HG03457 (cell line): Measurements from ENCODE around the gene IGSF3.

Source experiments
- ATAC-seq: cut with Tn5 transposase; IDR thresholded peaks from one replicate; pipeline ENCODE4 v1.9.1; 2021; ENCODE audit warnings: moderate number of reproducible peaks; ENCODE audit not compliant: unreplicated experiment

The IGSF3 gene

DNA sequence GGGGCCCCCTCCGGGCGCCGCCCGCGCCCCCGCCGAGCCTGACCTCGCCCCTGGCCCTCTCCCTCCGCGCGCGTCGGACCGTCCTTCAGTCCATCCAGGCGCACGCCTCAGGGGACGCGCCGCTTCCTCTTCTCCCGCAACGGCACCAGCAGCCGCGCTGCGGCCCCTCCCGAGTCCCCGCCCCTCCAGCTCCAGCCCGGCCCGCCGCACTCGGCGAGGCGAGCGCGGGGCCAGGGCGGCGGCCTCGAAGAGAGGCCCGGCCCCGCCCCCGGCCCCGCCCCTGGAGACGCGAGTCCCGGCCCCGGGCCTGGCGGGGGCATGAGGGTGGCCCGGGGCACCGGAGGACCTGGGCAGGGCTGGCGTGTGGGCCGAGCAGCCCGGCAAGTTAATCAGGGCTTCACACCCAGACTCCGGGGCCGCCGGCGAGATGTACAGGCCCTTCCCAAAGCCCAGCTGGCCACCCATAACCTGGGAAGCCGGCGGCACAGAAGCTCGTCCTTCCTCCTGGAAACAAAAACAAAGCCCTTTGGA is at the start of gene IGSF3:
Gene IGSF3 (minus strand): TSS at position 159 of the 531 bp plus-strand sequence. CDS start 1,407 bp downstream, outside the sequence.
- ATAC-seq = no peak

DNA sequence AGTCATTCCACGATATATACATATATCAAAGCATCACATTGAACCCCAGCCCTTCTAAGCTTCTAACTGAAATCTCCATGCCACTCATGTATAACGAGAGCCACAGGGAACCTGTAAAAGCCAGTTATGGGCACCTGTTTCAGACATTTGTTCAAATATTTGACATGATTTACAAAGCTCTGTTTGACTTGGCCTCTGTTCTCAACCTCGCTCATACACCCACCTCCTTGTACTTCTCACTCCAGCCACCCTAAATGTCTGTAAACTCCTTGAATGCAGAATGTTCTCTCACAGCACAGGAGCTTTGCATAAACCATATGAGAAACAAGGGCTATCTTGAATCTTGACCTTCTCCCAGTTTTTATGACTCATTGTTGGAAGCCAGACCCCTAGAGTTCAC is 49.8 kb upstream of the IGSF3 start:
- no peak for ATAC-seq

DNA sequence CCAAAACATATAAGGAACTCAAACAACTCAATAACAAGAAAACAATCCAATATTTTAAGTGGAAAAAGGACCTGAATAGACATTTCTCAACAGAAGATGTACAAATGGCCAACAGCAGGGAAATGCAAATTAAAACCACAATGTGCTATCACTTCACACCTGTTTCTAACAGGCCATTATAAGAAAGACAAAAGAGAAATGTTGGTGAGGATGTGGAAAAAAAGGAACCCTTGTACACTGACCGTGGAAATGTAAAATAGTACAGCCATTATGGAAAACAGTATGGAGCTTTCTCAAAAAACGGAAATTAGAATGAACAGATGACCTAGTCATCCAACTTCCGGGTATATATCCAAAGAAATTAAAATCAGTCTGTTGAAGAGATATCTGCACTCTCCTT is 48.9 kb upstream of the IGSF3 start:
- ATAC-seq = no peak

DNA sequence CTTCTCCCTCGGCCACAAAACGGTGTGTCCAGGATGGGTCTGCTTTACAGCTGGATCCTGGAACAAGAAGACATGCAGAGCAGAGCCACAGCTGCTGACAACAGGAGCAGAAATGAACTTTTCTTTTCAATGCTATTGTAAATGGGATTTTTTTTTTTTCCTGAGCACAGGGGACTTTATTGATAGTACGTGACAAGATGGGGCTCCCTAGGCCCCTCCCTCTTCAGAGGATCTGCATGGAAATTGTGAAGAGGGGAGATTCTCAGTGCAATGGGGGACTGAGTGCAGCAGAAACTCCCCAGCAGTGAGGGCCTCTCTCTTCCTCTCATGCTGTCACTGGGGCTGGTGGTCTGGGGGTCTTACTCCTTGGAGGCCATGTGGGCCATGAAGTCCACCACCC is 45.9 kb upstream of the IGSF3 start:
- ATAC-seq = no peak

DNA sequence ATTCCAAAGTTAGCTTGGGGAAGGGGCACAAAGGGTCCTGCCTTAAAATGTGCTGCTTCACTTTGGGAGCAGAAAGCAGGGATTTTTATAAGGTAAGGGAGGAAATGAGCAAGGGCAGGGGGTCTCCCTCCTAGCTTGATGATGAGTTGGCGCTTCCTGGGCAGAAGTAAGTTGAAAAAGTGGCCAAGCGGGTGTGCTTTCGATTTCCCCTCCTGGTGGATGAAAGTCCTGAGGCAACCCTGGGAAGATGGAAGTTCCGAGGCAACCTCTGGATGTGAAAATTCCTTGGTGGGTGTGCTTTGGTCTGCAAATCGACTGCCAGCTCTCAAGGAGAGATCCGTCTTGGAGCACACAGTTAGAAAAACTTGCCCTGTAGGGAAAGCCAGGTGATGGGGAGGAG is 45.0 kb upstream of the IGSF3 start:
- ATAC-seq = no peak

DNA sequence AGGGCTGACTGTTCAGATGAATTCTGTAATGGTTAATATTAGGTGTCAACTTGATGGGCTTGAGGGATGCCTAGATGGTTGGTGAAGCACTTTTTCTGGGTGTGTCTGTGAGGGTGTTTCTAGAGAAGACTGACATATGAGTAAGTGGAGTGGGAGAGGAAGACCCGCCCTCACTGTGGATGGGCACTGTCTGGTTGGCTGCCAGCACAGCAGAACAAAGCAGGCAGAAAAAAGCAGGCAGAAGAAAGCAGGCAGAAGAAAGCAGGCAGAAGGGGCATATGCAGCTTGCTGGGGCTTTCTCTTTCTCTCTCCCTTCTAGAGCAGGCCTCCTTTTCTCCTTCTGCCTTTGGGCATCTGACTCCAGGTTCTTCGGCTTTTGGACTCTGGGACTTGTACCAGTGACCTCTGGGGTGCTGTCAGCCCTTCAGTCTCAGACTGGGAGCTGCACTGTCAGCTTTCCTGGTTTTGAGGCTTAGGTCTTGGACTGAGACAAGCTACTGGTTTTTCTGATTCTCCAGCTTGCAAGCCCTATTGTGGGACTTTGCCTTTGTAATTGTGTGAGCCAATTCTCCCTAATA is 43.8 kb upstream of the IGSF3 start:
- no peak for ATAC-seq

DNA sequence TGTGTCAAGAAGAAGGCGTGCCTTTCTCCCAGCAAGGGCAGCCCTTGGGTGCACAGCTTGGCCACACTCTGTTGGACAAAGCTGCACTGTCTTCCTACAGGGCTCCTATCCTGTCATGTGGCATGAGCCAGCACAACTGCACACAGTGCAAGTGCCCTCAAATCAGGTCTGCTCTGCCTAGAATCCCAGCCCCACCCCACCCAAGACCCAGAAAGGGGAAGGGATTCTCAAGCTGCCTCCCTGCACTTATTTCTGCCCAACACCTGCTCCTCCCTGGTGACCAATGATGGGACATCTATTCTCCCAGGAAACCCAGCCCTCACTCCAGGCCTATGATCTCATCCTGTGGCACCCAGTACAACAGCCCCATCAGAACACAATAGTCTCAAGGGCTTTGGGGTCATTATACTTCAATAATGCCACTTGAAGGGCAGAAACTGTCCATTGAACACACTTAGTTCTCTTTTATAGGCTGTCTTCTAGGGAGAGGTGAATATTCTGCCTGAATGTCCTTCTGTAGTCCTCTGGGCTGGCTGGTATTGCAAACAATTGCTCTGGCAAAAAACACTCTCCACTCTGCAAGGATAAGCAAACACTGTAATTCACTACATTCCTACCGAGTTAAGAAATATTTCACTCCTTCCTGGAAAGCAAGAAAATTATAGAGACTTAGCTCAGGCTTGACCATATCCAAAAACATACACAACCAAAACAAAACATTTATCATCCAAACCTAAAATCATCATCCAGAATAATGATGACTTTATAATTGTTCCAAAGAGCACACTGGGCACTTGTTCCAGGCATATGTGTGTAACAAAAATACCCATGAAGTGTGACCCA is 43.1 kb upstream of the IGSF3 start:
- no peak for ATAC-seq

DNA sequence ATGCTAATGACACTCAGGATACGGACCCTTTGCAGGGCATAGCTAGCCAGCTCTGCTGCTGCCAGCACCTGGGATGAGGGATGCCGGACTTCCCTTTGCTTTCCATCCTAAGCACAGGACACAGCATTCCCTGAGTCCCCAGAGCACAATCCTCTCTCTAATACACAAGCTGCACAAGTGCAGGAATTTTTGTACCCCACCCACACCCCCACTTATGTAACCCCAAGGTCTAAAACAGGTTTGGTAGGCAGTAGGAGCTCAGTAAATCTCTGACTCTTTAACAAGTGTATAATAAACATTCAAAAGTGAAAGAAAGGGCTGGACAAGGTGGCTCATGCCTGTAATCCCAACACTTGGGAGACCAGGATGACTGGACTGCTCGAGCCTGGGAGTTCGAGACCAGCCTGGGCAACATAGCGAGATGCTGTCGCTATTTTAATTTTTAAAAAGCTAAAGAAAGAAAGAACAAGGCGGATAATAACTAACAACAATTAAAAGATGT is 42.2 kb upstream of the IGSF3 start:
- no peak for ATAC-seq

DNA sequence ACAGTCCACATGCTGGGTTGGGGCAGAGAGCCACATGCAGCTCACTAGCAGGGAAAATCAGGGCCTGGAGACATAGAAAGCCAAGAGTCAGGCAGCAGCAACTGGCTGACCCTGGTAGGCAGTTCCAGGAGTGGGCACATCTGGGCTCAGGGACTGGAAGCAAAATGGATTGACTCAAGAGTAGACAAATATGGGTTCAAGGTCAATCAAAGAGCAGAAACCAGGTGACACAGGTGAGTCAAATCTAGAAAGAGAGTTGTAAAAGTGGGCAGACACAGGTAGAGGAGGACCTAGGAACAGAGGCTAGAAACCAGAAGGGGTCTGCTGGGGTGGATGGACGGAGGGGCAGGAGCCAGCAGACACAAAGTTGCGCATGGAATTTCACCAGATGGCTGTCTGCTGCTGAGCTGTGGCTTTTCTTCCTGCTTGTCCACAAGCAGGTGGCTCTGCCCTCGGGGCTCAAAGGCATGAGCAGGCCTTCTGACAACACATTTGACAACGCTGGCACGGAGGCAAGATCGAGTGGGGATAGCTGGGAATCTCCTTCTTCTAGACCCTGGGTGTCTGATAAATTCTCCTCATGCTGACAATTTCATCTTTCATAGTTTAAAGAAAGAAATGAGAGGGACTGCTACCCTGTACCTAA is 40.8 kb upstream of the IGSF3 start:
- no peak for ATAC-seq

DNA sequence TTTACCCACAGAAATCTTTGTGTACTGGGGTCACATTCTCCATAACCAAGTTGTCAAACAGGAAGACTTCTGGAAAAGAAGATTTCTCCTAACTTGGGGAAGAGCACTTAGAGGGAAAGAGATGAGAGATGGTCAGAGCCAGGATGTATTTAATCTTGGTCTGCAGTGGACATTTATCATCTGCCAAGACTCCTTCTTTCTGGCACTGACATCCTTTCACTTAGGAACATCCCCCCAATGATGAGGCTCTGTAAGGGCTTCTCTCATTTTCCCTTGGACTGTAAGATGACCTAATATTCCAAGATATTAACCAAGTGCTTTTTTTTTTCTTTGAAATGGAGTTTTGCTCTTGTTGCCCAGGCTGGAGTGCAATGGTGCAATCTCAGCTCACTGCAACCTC is 39.3 kb upstream of the IGSF3 start:
- no peak for ATAC-seq

DNA sequence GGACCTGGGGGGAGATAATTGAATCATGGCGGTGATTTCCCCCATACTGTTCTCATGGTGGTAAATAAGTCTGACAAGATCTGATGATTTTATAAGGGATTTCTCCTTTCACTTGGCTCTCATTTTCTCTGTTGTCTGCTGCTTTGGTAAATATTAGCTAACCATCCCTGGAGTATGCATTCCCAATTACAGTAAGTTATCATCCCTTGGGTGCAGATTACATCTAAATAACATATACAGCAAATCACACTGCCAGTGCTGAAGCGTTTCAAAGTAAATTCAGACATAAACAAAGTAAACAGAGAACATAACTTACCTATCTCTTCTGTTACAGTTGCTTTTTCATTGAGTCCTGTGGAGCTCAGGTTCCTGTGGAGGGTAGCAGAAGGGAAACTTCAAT is 38.6 kb upstream of the IGSF3 start:
- ATAC-seq = no peak

DNA sequence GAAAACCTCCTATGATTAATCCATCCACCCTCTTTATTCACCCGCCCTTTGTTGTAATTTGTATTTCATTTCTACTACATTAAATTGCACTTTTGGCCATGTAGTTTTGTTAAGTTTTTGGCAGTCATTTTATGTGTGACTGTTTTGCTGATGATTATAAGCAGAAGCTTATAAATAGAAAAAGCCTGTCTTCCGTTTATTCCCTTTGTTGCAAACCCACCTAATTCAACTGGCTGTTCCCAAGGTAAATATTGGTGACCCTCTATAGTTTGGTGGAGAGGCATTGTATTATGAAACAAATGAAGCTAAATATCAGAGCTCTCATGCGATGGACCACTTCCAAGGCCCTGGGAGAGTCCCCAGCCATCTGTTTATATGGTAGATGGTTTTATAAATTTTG is 36.7 kb upstream of the IGSF3 start:
- ATAC-seq = no peak

DNA sequence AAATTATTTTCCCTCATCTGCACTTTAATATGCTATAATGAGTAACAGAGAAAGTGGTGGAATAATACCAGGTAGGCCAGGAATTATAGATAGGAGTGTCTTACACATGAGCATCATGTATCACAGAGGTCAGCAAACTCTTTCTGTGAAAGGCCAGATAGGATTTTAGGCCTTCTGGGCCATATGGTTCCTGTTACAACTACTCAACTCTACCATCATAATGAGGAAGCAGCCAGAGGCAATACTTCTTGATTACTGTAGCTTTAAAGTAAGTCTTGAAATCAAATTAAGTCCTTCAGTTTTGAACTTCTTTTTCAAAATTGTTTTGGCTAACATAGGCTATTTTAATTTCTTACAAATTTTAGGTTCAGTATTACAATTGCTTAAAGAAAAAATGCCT is 32.1 kb upstream of the IGSF3 start:
- ATAC-seq = no peak

DNA sequence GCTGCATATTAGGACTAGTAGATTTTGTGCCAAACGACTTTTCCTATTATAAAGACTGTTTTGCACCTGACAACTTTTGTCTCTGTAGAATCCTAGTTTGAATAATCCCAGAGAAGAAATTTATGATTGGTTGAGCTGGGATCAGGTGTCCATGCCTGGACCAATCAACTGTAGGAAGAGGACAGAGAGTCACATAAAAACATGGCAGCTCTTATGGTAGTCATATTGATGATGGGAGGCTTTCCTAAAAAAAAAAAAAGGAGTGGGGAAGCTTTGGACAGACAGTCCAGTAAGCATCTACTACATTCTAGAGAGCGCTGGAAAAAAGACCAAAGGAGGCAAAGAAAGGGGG is 30.7 kb upstream of the IGSF3 start:
- no peak for ATAC-seq

DNA sequence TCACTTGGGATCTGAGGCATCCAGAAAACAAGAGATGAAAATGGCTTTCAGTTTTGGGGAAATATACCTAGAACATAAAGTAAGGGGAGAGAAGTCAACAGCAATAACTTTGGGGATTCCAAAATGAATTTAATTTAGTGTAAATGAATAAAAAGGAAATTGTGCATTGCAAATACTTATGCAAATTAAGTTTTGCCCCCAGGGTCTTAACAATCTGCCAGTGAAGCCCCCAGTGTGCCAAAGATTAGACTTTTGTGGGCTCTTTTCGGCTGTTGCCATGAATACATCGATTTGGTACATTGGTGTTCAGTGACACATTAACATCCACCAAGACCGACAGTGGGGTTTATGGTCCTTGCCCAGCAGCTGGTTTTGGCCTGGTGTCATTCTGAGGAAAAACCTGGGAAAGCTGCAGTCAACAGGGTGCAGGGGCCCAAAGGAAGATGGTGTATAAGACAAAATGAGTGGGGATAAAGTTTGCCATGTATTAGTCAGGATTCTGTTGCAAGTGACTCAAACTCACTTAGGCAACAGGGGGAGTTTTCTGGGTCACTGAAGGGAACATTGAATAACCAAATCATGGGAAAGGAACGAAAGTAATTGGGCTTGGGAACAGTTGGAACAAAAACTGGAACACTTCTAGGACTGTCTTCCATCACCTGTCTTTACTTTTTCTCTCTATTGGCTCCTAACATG is 30.2 kb upstream of the IGSF3 start:
- ATAC-seq = no peak

DNA sequence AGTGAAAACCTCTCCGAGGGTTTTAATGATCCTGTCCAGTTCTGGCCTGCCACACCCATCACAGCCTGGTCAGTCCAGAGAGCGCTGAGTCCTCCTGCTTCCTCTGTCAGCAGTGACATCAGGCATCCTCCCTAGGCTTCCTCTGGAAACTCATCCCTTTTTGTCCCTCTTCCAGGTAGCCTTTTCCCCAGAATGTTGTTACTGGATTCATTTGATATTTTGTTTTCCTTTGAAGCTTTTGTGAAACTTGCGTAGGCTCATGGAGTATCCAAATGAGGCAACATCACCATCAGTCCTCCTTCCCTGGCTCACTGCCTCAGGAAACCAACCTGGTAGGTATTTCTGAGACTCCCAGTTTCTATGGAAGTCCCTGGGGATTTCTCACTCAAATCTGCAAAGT is 27.0 kb upstream of the IGSF3 start:
- ATAC-seq = no peak

DNA sequence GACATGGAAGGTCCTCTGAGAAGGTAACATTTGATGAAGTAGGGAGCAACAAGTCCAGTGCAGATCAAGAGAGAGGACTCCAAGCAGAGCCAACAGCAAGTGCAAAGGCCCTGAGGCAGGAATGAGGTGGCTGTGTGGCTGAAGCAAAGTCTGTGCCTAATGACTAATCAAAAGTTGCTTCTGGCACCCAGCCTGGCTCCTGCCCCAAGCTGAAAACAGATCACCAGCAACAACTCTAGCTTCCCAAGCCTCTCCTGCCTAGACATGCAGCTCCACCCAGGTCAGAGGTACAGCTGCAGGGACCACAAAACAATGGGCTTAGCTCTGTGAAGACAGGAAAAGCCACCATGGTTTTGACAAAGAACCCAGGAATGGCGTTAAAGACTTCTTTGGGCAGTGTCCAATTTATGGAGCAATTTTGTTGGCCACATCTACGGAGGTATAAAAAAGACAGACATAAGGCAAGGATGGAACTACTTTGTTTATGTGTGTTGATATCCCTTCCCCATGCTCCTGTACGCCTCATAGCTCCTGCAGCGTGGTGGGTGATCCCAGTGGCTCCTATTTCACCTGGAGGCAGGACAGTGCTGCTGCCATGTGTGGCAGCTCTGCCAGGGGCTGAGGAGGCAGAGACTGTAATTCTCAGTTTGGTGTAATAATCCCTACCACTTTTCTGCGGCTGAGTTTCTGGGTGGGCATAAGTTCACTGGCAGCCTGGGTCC is 26.4 kb upstream of the IGSF3 start:
- no peak for ATAC-seq

DNA sequence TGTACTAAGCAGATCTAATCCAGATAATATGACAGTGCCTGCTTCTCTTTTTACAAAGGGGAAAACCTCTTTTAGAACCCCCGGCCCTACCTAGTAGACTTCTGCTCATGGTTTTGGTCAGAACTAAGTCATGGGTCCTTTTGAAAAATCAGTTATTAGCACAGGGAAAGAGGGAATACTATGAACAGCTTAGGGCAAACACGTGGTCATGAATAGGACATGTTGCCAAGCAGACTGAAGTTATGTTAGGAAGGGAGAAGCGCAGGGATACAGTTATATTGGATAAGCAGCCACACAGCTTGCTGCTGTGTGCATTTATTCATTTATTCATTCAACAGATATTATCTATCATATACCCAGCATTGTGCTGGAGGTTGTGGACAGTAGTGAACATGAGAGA is 25.3 kb upstream of the IGSF3 start:
- no peak for ATAC-seq

DNA sequence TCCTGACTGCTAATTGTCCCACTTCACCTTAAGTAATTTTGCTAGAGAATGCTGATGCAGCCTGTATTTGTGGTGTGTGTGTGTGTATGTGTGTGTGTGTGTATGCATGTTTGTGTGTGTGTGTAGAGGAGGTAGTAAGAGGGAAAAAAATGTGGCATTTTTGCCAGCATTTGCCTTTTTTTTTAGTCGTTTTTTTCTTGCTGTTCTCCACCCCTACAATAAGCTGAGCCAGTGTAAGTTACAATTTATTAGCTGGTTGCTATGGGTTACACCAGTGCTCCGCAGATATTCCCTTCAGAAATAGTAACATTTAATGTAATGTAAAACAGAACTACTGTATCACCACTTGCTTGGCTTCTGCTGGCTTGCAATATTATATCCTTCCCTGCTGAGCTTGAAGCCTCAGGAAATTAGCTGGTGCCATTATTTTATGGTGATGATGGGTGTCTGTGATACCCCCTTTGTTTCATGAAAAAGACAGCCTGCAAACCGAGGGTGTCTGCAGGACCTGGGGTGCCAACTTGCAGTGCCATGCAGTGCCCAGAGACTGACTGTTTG is 23.4 kb upstream of the IGSF3 start:
- no peak for ATAC-seq

DNA sequence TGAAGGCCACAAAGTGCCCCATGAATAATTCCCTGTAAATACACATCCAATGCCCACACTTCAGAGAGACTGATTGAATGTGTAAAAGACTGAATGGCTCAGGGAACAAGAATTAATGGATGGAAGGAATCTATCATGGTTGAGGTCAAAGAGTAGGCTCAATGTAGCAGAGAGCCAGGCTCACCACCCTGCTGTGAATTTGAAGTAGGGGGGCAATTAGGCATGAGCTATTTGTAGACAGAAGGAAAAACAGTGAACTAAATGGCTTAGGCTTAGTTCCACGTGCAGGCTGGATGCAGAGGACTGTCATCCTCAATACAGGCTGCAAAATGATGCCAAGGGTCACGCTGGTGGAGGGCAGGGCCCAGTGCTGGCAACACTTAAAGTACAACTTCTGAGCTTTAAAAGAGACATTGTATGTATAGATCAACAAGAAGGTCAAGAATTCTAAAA is 22.9 kb upstream of the IGSF3 start:
- ATAC-seq = no peak
